ENCODE results near the gene C1QTNF12.

DNA sequence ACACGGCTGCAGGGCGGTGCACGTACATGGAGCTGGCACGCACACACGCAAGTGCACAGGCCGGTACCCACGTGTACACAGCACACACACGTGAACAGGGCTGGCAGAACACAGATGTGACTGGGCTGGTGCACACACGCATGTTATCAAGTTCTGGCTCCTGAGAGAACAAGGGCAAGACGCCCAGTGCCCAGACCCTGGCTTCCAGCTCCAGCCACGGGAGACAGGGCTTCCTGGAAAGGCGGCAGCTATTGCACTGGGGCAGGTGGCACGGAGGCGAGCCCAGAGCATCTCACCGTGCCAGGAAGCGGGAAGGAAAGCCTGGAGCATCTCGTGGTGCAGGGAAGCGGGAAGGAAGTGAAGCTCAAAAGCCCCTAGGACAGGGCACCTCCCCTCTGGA, 20.6 kb downstream of the C1QTNF12 start:
- TF ChIP-seq, protein P1, sequence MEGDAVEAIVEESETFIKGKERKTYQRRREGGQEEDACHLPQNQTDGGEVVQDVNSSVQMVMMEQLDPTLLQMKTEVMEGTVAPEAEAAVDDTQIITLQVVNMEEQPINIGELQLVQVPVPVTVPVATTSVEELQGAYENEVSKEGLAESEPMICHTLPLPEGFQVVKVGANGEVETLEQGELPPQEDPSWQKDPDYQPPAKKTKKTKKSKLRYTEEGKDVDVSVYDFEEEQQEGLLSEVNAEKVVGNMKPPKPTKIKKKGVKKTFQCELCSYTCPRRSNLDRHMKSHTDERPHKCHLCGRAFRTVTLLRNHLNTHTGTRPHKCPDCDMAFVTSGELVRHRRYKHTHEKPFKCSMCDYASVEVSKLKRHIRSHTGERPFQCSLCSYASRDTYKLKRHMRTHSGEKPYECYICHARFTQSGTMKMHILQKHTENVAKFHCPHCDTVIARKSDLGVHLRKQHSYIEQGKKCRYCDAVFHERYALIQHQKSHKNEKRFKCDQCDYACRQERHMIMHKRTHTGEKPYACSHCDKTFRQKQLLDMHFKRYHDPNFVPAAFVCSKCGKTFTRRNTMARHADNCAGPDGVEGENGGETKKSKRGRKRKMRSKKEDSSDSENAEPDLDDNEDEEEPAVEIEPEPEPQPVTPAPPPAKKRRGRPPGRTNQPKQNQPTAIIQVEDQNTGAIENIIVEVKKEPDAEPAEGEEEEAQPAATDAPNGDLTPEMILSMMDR (IDR thresholded peaks at IDR 0.05; ENCODE audit: low read length) = no peak
- TF ChIP-seq EZH2 (IDR thresholded peaks at IDR 0.05; ENCODE audit: borderline replicate concordance, low read length) = no peak

Data from OCI-LY1 (cell line).